ENCODE results near the gene FXYD5.

DNA sequence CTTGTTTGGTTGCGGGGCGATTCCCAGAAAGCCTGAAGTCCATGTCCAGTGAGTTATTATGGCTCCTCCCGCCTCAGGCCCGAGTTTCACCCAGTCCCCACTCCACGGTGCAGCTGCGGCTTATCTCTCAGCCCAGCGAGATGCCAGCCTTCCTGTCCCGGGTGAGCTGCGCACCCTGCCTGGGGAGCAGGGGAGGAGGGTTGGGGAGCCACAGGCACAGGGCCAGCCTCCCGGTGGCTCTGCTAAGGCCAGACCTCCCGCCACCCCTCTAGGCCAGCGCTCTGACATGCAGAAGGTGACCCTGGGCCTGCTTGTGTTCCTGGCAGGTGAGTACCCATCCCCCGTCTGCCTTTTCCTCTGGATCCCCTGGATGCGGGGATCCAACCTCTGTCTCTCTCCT lies 35.4 kb upstream of the FXYD5 start:
- TF ChIP-seq GATA2 (IDR thresholded peaks at IDR 0.05; ENCODE audit: low read depth, low read length): no peak
- TF ChIP-seq GATA3 (IDR thresholded peaks at IDR 0.05; ENCODE audit: low read depth, low read length): no peak

Measured in SH-SY5Y (cell line).